Naive thymus-derived CD8-positive, alpha-beta T cell (primary cell): ENCODE measurements around the gene PUSL1. TPM values are rescaled to one million over a fixed set of nuclear protein-coding genes. Genes with fewer than 3 reads are reported as not detected.

Source experiments
- ATAC-seq, 2 donors: fragments of 150-1000 bp; cut with Tn5 transposase in 1 of 2; sonication (Bioruptor Pico), chemical (Tn5 transposase) in 1 of 2; 1 replicate in 1 of 2; 2 replicates in 1 of 2; pipeline ENCODE4 v1.10.0; 2021; ENCODE audit warnings: mild to moderate bottlenecking in 2 of 2, moderate library complexity in 2 of 2
- POLR2A ChIA-PET: fragments of 350-600 bp; sonication (Branson Sonifier 250); formaldehyde crosslinking; loops from one replicate; lab custom pipeline; 2021; ENCODE audit warnings: antibody characterized with exemption; lab: Charles Lee
- DNase-seq, 10 donors: peaks; one replicate each; pipeline versions ENCODE4 v3.0.0 to v3.0.0-alpha.2; 2020 to 2022
- H3K27ac Mint-ChIP-seq, 10 donors: one replicate each; pipeline ENCODE4 v1.8.0; 2020 to 2022; ENCODE audit warnings: mild to moderate bottlenecking in 10 of 10, mixed read lengths in 10 of 10, moderate library complexity in 4 of 10, inconsistent platforms in 1 of 10
- H3K27me3 Mint-ChIP-seq, 5 donors: one replicate each; pipeline ENCODE4 v1.8.0; 2021 to 2022; ENCODE audit warnings: mixed read lengths in 5 of 5
- H3K36me3 Mint-ChIP-seq, 3 donors: one replicate each; pipeline ENCODE4 v1.8.0; 2020 to 2022; ENCODE audit warnings: mixed read lengths in 3 of 3, mild to moderate bottlenecking in 2 of 3, inconsistent platforms in 1 of 3
- H3K4me1 Mint-ChIP-seq, 4 donors: one replicate each; pipeline ENCODE4 v1.8.0; 2021 to 2022; ENCODE audit warnings: mixed read lengths in 4 of 4
- H3K4me3 Mint-ChIP-seq, 10 donors: one replicate each; pipeline ENCODE4 v1.8.0; 2020 to 2022; ENCODE audit warnings: mild to moderate bottlenecking in 10 of 10, mixed read lengths in 10 of 10, moderate library complexity in 6 of 10, inconsistent platforms in 1 of 10
- H3K9me3 Mint-ChIP-seq, 9 donors: one replicate each; pipeline ENCODE4 v1.8.0; 2020 to 2022; ENCODE audit warnings: mixed read lengths in 9 of 9, mild to moderate bottlenecking in 3 of 9, inconsistent platforms in 1 of 9, moderate library complexity in 1 of 9
- polyA plus RNA-seq, 3 donors: library from polyadenylated mRNA; unstranded; fragments of 300-500 nt; fragmentation: Illumina TruSeq; gene quantifications; one replicate each; pipeline ENCODE4 v1.2.3, GENCODE V29; 2021
- total RNA-seq, 8 experiments: library from RNA in 2 of 8; stranded (reverse) in 2 of 8; gene quantifications; one replicate each; pipeline ENCODE4 v1.2.3 and lab custom pipeline; 2021 to 2026

PUSL1 gene, protein sequence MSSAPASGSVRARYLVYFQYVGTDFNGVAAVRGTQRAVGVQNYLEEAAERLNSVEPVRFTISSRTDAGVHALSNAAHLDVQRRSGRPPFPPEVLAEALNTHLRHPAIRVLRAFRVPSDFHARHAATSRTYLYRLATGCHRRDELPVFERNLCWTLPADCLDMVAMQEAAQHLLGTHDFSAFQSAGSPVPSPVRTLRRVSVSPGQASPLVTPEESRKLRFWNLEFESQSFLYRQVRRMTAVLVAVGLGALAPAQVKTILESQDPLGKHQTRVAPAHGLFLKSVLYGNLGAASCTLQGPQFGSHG
- total RNA-seq = 10 to 100 TPM; 19.6 to 23.4 TPM
- 10 to 100 TPM; 14.5 to 18.2 (median 17.7) TPM for polyA plus RNA-seq
- total RNA-seq (lab: John Stamatoyannopoulos, UW) = 12.3 to 20.2 (median 17.7) reads per million in 6 experiments

- Mint-ChIP-seq H3K36me3 (peaks cover 0 to 5% (median 0%) of the 10 kb centered on the region in 3 donors), H3K9me3 (no peaks in the 10 kb centered on the region), H3K27me3 (no peaks in the 10 kb centered on the region), H3K4me3 (peak within 1 kb of the TSS; percentile 82 to 93 (median 88)), H3K4me1 (peaks cover 8 to 26% (median 22%) of the 10 kb centered on the region in 4 donors), H3K27ac (peak within 1 kb of the TSS; percentile 57 to 97 (median 91))
- POLR2A ChIA-PET = interaction anchor here (1.4 to 2.1 kb wide), 2 partner anchors 17 to 24 kb away, joined by 3 to 6 read pairs; no protein-coding TSS in a partner anchor
- DNase-seq (peak; percentile 83 to 95 (median 91)), ATAC-seq (peak; percentile 62 to 74)
These were observed at the start of gene PUSL1, which contains the start of gene ACAP3 for GRCh38 chr1:1307923-1308755. TSS of gene PUSL1 (plus strand) at chr1:1308597. CDS start at chr1:1308644, 47 bp downstream. TSS of gene ACAP3 (minus strand) at chr1:1307930. CDS start at chr1:1307815, 115 bp downstream.

DNA sequence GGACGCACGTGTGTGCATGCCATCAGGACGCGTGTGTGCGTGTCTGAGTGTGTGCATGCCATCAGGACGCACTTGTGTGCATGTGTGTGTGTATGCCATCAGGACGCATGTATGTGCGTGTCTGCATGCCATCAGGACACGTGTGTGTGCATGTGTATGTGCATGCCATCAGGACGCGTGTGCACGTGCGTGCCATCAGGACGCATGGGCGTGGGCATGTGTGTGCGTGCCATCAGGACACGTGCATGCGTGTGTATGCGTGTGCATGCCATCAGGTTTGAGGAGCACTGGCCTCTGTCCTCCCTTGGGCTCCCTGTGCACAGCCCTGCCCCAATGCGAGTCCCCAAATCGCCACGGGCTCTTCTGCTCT is 49.3 kb upstream of the PUSL1 start:
- H3K27me3 Mint-ChIP-seq = no peaks in the 10 kb centered on the region
- ATAC-seq (no peak), DNase-seq (no peak)
- H3K36me3 Mint-ChIP-seq = peaks cover 0 to 63% (median 0%) of the 10 kb centered on the region in 3 donors
- no peaks in the 10 kb centered on the region for H3K9me3 Mint-ChIP-seq
- no peak overlapping the region for H3K4me3 Mint-ChIP-seq
- POLR2A ChIA-PET = no interaction called here
- H3K27ac Mint-ChIP-seq = peak overlapping the region in 2 of 10 donors; percentile 31 to 75
- H3K4me1 Mint-ChIP-seq = peaks cover 7 to 39% (median 18%) of the 10 kb centered on the region in 4 donors

DNA sequence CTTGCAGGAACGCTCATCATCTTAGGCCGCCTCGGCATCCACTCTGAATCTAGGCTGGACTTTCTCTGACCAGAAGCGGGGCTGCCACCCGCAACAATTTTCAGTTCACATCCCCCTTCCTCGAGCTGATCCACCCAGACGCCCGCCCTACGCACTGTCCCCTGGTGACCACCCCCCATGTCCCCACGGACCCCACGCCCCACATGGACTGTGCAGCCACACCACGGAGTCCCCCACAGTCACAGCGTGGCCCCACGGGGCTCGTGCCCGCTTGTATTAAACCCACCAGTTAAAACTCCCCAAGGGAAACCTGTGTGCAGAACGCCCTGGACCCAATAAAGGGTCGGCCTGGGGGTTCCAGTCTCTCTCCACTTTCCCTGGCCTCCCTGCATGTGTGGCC is 48.9 kb upstream of the PUSL1 start:
- ATAC-seq = no peak
- DNase-seq = no peak
- Mint-ChIP-seq H3K9me3 (no peaks in the 10 kb centered on the region), H3K4me1 (peaks cover 7 to 39% (median 18%) of the 10 kb centered on the region in 4 donors), H3K36me3 (peaks cover 0 to 62% (median 0%) of the 10 kb centered on the region in 3 donors), H3K27me3 (no peaks in the 10 kb centered on the region), H3K4me3 (no peak overlapping the region), H3K27ac (peak overlapping the region in 4 of 10 donors; percentile 65 to 80 (median 77))
- POLR2A ChIA-PET = no interaction called here

GRCh38 chr1:1259951-1260600 is 48.3 kb upstream of the PUSL1 start:
- H3K27ac Mint-ChIP-seq = peak overlapping the region in 5 of 10 donors; percentile 59 to 80 (median 78)
- POLR2A ChIA-PET = interaction anchor here (1.2 kb wide), 1 partner anchor 21 kb away, joined by 3 read pairs; no protein-coding TSS in a partner anchor
- H3K9me3 Mint-ChIP-seq = no peaks in the 10 kb centered on the region
- H3K4me3 Mint-ChIP-seq = no peak overlapping the region
- H3K27me3 Mint-ChIP-seq = no peaks in the 10 kb centered on the region
- DNase-seq (no peak), ATAC-seq (no peak)
- peaks cover 10 to 45% (median 18%) of the 10 kb centered on the region in 4 donors for H3K4me1 Mint-ChIP-seq
- peaks cover 0 to 58% (median 0%) of the 10 kb centered on the region in 3 donors for H3K36me3 Mint-ChIP-seq

GRCh38 chr1:1260843-1261560 is 47.4 kb upstream of the PUSL1 start:
- POLR2A ChIA-PET = interaction anchor here (0.7 to 1.5 kb wide), 4 partner anchors 10 to 145 kb away, joined by 3 to 8 read pairs (median 4); partner anchors contain the start of gene UBE2J2
- H3K36me3 Mint-ChIP-seq = peaks cover 0 to 55% (median 0%) of the 10 kb centered on the region in 3 donors
- peak overlapping the region in 9 of 10 donors; percentile 33 to 82 (median 60) for H3K4me3 Mint-ChIP-seq
- no peaks in the 10 kb centered on the region for H3K9me3 Mint-ChIP-seq
- peaks cover 10 to 48% (median 20%) of the 10 kb centered on the region in 4 donors for H3K4me1 Mint-ChIP-seq
- no peaks in the 10 kb centered on the region for H3K27me3 Mint-ChIP-seq
- peak overlapping the region in 9 of 10 donors; percentile 24 to 89 (median 80) for H3K27ac Mint-ChIP-seq
- ATAC-seq (peak; percentile 56 to 58), DNase-seq (no peak)

DNA sequence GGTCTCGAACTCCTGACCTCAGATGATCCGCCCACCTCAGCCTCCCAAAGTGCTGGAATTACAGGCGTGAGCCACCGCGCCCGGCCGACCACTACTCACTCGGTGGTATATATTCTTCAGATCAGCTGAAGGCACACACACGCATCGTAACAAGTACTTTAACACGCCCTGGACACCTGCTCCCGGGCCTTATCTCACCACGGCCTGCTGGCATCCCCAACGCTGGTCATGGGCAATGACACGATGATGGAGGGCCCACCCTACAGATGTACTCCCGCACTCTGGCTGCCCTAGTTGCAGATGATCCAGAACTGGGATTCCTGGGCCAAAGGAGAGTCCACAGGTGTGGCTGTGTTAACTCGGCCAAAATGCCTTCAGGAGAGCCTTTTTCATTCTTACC is 46.3 kb upstream of the PUSL1 start:
- no peaks in the 10 kb centered on the region for H3K9me3 Mint-ChIP-seq
- no peaks in the 10 kb centered on the region for H3K27me3 Mint-ChIP-seq
- peaks cover 0 to 51% (median 0%) of the 10 kb centered on the region in 3 donors for H3K36me3 Mint-ChIP-seq
- H3K27ac Mint-ChIP-seq = no peak overlapping the region
- H3K4me3 Mint-ChIP-seq = no peak overlapping the region
- DNase-seq (no peak), ATAC-seq (no peak)
- peaks cover 11 to 51% (median 21%) of the 10 kb centered on the region in 4 donors for H3K4me1 Mint-ChIP-seq
- POLR2A ChIA-PET = interaction anchor here (1.5 kb wide), 1 partner anchor 9 kb away, joined by 8 read pairs; no protein-coding TSS in a partner anchor

GRCh38 chr1:1262758-1263157 is 45.6 kb upstream of the PUSL1 start:
- H3K36me3 Mint-ChIP-seq = peaks cover 0 to 50% (median 0%) of the 10 kb centered on the region in 3 donors
- POLR2A ChIA-PET = interaction anchor here (1.5 kb wide), 1 partner anchor 8 kb away, joined by 8 read pairs; no protein-coding TSS in a partner anchor
- no peaks in the 10 kb centered on the region for H3K27me3 Mint-ChIP-seq
- peak overlapping the region in 1 of 10 donors; percentile 28 for H3K4me3 Mint-ChIP-seq
- no peaks in the 10 kb centered on the region for H3K9me3 Mint-ChIP-seq
- peak overlapping the region in 1 of 10 donors; percentile 17 for H3K27ac Mint-ChIP-seq
- ATAC-seq (no peak), DNase-seq (no peak)
- H3K4me1 Mint-ChIP-seq = peaks cover 11 to 51% (median 21%) of the 10 kb centered on the region in 4 donors

- POLR2A ChIA-PET = interaction anchor here (0.8 to 1.1 kb wide), 2 partner anchors 10 to 37 kb away, joined by 3 to 4 read pairs; partner anchors contain the start of gene UBE2J2
- Mint-ChIP-seq H3K9me3 (no peaks in the 10 kb centered on the region), H3K27me3 (no peaks in the 10 kb centered on the region), H3K27ac (no peak overlapping the region), H3K4me1 (peaks cover 15 to 56% (median 20%) of the 10 kb centered on the region in 4 donors), H3K4me3 (no peak overlapping the region), H3K36me3 (peaks cover 0 to 51% (median 0%) of the 10 kb centered on the region in 3 donors)
- no peak for DNase-seq
- no peak for ATAC-seq
These were observed 44.4 kb upstream of the PUSL1 start for GRCh38 chr1:1264026-1264425.

DNA sequence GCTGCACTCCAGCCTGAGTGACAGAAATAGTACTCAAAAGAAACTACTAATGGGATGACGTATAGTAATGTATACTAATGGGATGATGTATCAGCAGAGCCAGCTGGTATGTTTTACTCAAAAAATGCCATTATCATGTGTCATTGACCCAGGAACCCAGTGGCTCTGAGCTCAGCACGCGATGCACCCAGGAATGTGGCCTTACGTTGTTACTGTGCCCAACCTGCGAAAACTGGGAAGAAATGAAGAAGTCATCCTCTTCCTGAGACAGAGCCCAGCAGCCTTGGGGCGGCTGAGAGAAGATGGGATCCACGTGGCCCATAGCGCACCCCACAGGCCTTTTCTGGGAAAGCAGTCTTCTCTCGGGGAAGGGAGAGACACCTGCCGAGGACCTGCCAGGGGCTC is 43.5 kb upstream of the PUSL1 start:
- no peaks in the 10 kb centered on the region for H3K27me3 Mint-ChIP-seq
- H3K27ac Mint-ChIP-seq = peak overlapping the region in 1 of 10 donors; percentile 46
- H3K36me3 Mint-ChIP-seq = peaks cover 0 to 50% (median 0%) of the 10 kb centered on the region in 3 donors
- H3K9me3 Mint-ChIP-seq = no peaks in the 10 kb centered on the region
- H3K4me3 Mint-ChIP-seq = no peak overlapping the region
- ATAC-seq (peak in 1 of 2 donors; percentile 23), DNase-seq (peak in 2 of 10 donors; percentile 27 to 29)
- H3K4me1 Mint-ChIP-seq = peaks cover 13 to 53% (median 21%) of the 10 kb centered on the region in 4 donors
- POLR2A ChIA-PET = no interaction called here

- POLR2A ChIA-PET = no interaction called here
- Mint-ChIP-seq H3K27me3 (no peaks in the 10 kb centered on the region), H3K27ac (peak overlapping the region in 1 of 10 donors; percentile 80), H3K4me1 (peaks cover 30 to 60% (median 39%) of the 10 kb centered on the region in 4 donors), H3K4me3 (peak overlapping the region in 2 of 10 donors; percentile 1 to 34), H3K9me3 (no peaks in the 10 kb centered on the region), H3K36me3 (peaks cover 0 to 50% (median 1%) of the 10 kb centered on the region in 3 donors)
- DNase-seq (no peak), ATAC-seq (no peak)
These were observed 40.7 kb upstream of the PUSL1 start for GRCh38 chr1:1267488-1268283.
